Panc1 (cell line): Measurements from ENCODE around the gene PTRH1. TPM values are rescaled to one million over a fixed set of nuclear protein-coding genes. Genes with fewer than 3 reads are reported as not detected.

Source experiments
- ATAC-seq: fragments of 200-7000 bp; cut with Tn5 transposase; 2 replicates; pipeline ENCODE4 v1.9.1; 2020; ENCODE audit warnings: mild to moderate bottlenecking, moderate library complexity
- BruUV-seq: library from RNA; stranded (reverse); fragments of 400-500 nt; replicated peaks from 2 replicates; lab custom pipeline; 2021; lab: Mats Ljungman, UMichigan
- CTCF ChIA-PET: fragments of 300-600 bp; sonication (Branson Sonifier 250); formaldehyde crosslinking; loops from one replicate; lab custom pipeline; 2022; ENCODE audit warnings: antibody characterized with exemption; lab: Charles Lee
- POLR2A ChIA-PET: fragments of 300-600 bp; sonication (Branson Sonifier 250); formaldehyde crosslinking; loops from one replicate; lab custom pipeline; 2022; ENCODE audit warnings: antibody characterized with exemption; lab: Charles Lee
- DNase-seq: peaks from one replicate; pipeline ENCODE4 v3.0.0-alpha.2; 2010; ENCODE audit warnings: low read depth, low spot score
- H3K27ac ChIP-seq: 2 replicates; pipeline ENCODE4 v1.5.1; 2011; ENCODE audit warnings: mild to moderate bottlenecking, low read length, inconsistent platforms
- H3K27me3 ChIP-seq: fragments of 200-500 bp; sonication (Bioruptor generic); 2 replicates; pipeline ENCODE4 v1.6.0; 2014; ENCODE audit warnings: low read length, inconsistent platforms; ENCODE audit not compliant: control insufficient read depth, insufficient read depth
- H3K36me3 ChIP-seq: fragments of 200-500 bp; sonication (Bioruptor generic); 2 replicates; pipeline ENCODE4 v1.5.1; 2014; ENCODE audit warnings: inconsistent platforms, mild to moderate bottlenecking, low read length, moderate library complexity; ENCODE audit not compliant: control insufficient read depth, insufficient read depth
- H3K4me1 ChIP-seq: 2 replicates; pipeline ENCODE4 v1.5.1; 2011; ENCODE audit warnings: inconsistent platforms, mild to moderate bottlenecking, low read length, moderate library complexity; ENCODE audit not compliant: control insufficient read depth, insufficient read depth
- H3K4me3 ChIP-seq, 2 experiments: 2 replicates each; pipeline ENCODE4 v1.5.1; 2011 to 2012; ENCODE audit warnings: low read depth in 2 of 2, low read length in 2 of 2, mild to moderate bottlenecking in 2 of 2, inconsistent platforms in 1 of 2, moderate library complexity in 1 of 2
- H3K9me3 ChIP-seq: fragments of 200-500 bp; sonication (Bioruptor generic); 2 replicates; pipeline ENCODE4 v1.5.1; 2014; ENCODE audit warnings: low read depth, mild to moderate bottlenecking, inconsistent platforms, low read length, moderate library complexity; ENCODE audit not compliant: control insufficient read depth, insufficient read depth
- POLR2AphosphoS5 ChIP-seq: IDR thresholded peaks from 2 replicates; pipeline ENCODE4 v1.6.1; 2012; ENCODE audit warnings: mild to moderate bottlenecking, low read depth, low read length, moderate library complexity
- SIN3A ChIP-seq: IDR thresholded peaks from 2 replicates; pipeline ENCODE4 v1.6.1; 2012; ENCODE audit warnings: low read depth, mild to moderate bottlenecking, low read length, moderate library complexity, borderline replicate concordance; ENCODE audit not compliant: insufficient read depth
- TCF7L2 ChIP-seq: IDR thresholded peaks from 2 replicates; pipeline ENCODE4 v1.6.1; 2011; ENCODE audit warnings: mild to moderate bottlenecking, low read depth, low read length, inconsistent platforms
- in situ Hi-C: cut with HindIII; loops from 2 replicates; pipeline ENCODE4 v1.10.0; 2016; ENCODE audit warnings: low sequenced_read_pairs, low pct_unique_long_range_greater_than_20kb
- intact Hi-C: fragments of 100-400 bp; cut with micrococcal nuclease; formaldehyde crosslinking; loops from one replicate; pipeline ENCODE4 v1.10.0; 2022; ENCODE audit not compliant: unreplicated experiment
- total RNA-seq: library from RNA; stranded (reverse); gene quantifications from one replicate; pipeline ENCODE4 v1.2.1, GENCODE V29; 2021; ENCODE audit not compliant: unreplicated experiment
- TF ChIP-seq, protein P1 (sequence below): fragments of 450-650 bp; IDR thresholded peaks from 2 replicates; pipeline ENCODE4 v1.5.1; 2017; ENCODE audit warnings: mild to moderate bottlenecking
- TF ChIP-seq, protein P2 (sequence below), 2 experiments: IDR thresholded peaks; 2 replicates each; pipeline ENCODE4 v1.6.1; 2011 to 2012; ENCODE audit warnings: low read depth in 2 of 2, control low read depth in 1 of 2, low read length in 1 of 2, mild to moderate bottlenecking in 1 of 2, moderate library complexity in 1 of 2; ENCODE audit not compliant: insufficient read depth in 1 of 2

PTRH1 gene
- total RNA-seq, 1 experiment from 2014 or later: 13.8 TPM

DNA sequence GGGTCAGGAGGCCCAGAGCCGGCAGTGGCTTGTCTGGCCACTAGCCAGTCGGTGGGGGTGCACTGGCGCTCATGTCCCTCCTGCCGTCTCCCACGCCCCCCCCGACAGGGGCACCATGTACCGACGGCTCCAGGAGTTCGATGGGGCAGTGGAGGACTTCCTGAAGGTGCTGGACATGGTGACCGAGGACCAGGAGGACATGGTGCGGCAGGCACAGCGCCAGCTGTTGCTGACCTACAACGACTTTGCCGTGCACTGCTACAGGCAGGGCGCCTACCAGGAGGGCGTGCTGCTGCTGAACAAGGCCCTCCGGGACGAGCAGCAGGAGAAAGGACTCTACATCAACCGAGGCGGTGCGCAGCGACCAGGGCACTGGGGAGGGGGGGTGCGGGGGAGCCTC is 8.5 kb upstream of the PTRH1 start:
- TF ChIP-seq, protein P1, sequence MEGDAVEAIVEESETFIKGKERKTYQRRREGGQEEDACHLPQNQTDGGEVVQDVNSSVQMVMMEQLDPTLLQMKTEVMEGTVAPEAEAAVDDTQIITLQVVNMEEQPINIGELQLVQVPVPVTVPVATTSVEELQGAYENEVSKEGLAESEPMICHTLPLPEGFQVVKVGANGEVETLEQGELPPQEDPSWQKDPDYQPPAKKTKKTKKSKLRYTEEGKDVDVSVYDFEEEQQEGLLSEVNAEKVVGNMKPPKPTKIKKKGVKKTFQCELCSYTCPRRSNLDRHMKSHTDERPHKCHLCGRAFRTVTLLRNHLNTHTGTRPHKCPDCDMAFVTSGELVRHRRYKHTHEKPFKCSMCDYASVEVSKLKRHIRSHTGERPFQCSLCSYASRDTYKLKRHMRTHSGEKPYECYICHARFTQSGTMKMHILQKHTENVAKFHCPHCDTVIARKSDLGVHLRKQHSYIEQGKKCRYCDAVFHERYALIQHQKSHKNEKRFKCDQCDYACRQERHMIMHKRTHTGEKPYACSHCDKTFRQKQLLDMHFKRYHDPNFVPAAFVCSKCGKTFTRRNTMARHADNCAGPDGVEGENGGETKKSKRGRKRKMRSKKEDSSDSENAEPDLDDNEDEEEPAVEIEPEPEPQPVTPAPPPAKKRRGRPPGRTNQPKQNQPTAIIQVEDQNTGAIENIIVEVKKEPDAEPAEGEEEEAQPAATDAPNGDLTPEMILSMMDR: no peak
- TF ChIP-seq POLR2AphosphoS5 (no peak), TCF7L2 (no peak)
- TF ChIP-seq, protein P2, sequence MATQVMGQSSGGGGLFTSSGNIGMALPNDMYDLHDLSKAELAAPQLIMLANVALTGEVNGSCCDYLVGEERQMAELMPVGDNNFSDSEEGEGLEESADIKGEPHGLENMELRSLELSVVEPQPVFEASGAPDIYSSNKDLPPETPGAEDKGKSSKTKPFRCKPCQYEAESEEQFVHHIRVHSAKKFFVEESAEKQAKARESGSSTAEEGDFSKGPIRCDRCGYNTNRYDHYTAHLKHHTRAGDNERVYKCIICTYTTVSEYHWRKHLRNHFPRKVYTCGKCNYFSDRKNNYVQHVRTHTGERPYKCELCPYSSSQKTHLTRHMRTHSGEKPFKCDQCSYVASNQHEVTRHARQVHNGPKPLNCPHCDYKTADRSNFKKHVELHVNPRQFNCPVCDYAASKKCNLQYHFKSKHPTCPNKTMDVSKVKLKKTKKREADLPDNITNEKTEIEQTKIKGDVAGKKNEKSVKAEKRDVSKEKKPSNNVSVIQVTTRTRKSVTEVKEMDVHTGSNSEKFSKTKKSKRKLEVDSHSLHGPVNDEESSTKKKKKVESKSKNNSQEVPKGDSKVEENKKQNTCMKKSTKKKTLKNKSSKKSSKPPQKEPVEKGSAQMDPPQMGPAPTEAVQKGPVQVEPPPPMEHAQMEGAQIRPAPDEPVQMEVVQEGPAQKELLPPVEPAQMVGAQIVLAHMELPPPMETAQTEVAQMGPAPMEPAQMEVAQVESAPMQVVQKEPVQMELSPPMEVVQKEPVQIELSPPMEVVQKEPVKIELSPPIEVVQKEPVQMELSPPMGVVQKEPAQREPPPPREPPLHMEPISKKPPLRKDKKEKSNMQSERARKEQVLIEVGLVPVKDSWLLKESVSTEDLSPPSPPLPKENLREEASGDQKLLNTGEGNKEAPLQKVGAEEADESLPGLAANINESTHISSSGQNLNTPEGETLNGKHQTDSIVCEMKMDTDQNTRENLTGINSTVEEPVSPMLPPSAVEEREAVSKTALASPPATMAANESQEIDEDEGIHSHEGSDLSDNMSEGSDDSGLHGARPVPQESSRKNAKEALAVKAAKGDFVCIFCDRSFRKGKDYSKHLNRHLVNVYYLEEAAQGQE (IDR thresholded peaks at IDR 0.05; ENCODE audit: insufficient read depth in 1 of 2, low read depth in 2 of 2, low read length in 1 of 2): no peak
- Histone ChIP-seq H3K9me3 (no peaks in the 10 kb centered on the region), H3K36me3 (no peaks in the 10 kb centered on the region), H3K4me1 (peaks cover 3% of the 10 kb centered on the region; the same call in 1 of the 2 replicates), H3K27me3 (no peaks in the 10 kb centered on the region), H3K27ac (no peak overlapping the region), H3K4me3 (no peak overlapping the region)
- no peak for ATAC-seq
- POLR2A ChIA-PET: no interaction called here
- in situ Hi-C loops (no loop called here), intact Hi-C loops (no loop called here)
- DNase-seq: no peak
- CTCF ChIA-PET: interaction anchor here (0.6 kb wide), 1 partner anchor 272 kb away, joined by 3 read pairs; no protein-coding TSS in a partner anchor
- no TSS peak for BruUV-seq

DNA sequence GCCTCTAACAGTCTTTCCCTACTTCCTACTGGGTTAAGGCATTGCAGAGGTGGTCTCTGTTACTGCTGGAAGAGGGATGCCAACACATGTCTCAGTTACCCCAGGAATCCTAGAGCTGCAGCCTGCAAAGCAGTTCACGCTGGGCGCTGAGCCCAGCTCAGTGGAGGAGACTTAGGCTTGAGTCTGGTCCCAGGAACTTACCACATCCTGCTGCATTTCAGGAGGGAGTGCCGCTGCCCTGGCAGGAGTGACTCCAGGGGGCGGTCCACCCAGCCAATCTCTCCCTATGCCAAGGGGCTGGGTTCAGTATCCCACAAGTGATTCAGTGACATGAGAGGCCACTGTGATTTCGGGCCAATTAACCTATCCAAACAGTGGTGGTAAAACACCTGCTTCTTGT is 8.0 kb upstream of the PTRH1 start:
- no peaks in the 10 kb centered on the region for H3K27me3 ChIP-seq
- DNase-seq (no peak), ATAC-seq (no peak)
- CTCF ChIA-PET: interaction anchor here (0.6 kb wide), 1 partner anchor 271 kb away, joined by 3 read pairs; no protein-coding TSS in a partner anchor
- intact Hi-C loops (no loop called here), in situ Hi-C loops (no loop called here)
- H3K4me1 ChIP-seq: peaks cover 3% of the 10 kb centered on the region; the same call in 1 of the 2 replicates
- H3K9me3 ChIP-seq: no peaks in the 10 kb centered on the region
- no peaks in the 10 kb centered on the region for H3K36me3 ChIP-seq
- no peak overlapping the region for H3K4me3 ChIP-seq
- TF ChIP-seq, protein P1: no peak
- no peak for TF ChIP-seq TCF7L2
- no peak for TF ChIP-seq POLR2AphosphoS5
- TF ChIP-seq SIN3A: no peak
- TF ChIP-seq, protein P2 (IDR thresholded peaks at IDR 0.05; ENCODE audit: insufficient read depth in 1 of 2, low read depth in 2 of 2, low read length in 1 of 2): no peak
- no peak overlapping the region for H3K27ac ChIP-seq
- POLR2A ChIA-PET: no interaction called here
- no TSS peak for BruUV-seq
